Left hindlimb (tissue), 1 donor: ENCODE measurements around the gene WFS1.

ENCODE experiments used
- DNase-seq: peaks from one replicate; pipeline ENCODE4 v3.0.0-alpha.2; 2018

The WFS1 gene

GRCh38 chr4:6262176-6262575 is 7.5 kb upstream of the WFS1 start:
- DNase-seq, result no peak

GRCh38 chr4:6262847-6263487 is 6.7 kb upstream of the WFS1 start:
- no peak for DNase-seq

- no peak for DNase-seq
Observed at GRCh38 chr4:6263526-6264224, 6.0 kb upstream of the WFS1 start.

- no peak for DNase-seq
Observed at GRCh38 chr4:6264225-6264540, 5.5 kb upstream of the WFS1 start.

GRCh38 chr4:6265546-6265945 is 4.1 kb upstream of the WFS1 start:
- DNase-seq, result no peak

- no peak for DNase-seq
Observed at GRCh38 chr4:6267573-6267972, 2.1 kb upstream of the WFS1 start.

- DNase-seq, result no peak
Observed at GRCh38 chr4:6268650-6269615, 717 bp upstream of the WFS1 start.

GRCh38 chr4:6270636-6271121 is 1.0 kb downstream of the WFS1 start:
- no peak for DNase-seq

GRCh38 chr4:6271206-6271605 is 1.6 kb downstream of the WFS1 start:
- DNase-seq, result no peak

GRCh38 chr4:6271701-6272465 is 2.2 kb downstream of the WFS1 start:
- no peak for DNase-seq

- DNase-seq, result no peak
Observed at GRCh38 chr4:6272863-6273660, 3.4 kb downstream of the WFS1 start.

- DNase-seq, result no peak
Observed at GRCh38 chr4:6273661-6273990, 4.0 kb downstream of the WFS1 start.

- DNase-seq, result no peak
Observed at GRCh38 chr4:6275351-6275750, 5.7 kb downstream of the WFS1 start.

GRCh38 chr4:6275898-6276806 is 6.5 kb downstream of the WFS1 start:
- DNase-seq, result peak; percentile 53

GRCh38 chr4:6277139-6277802 is 7.6 kb downstream of the WFS1 start:
- DNase-seq, result no peak

- no peak for DNase-seq
Observed at GRCh38 chr4:6277935-6278800, 8.5 kb downstream of the WFS1 start.

- DNase-seq, result no peak
Observed at GRCh38 chr4:6278801-6279197, 9.1 kb downstream of the WFS1 start.

- no peak for DNase-seq
Observed at GRCh38 chr4:6279582-6280289, 10.1 kb downstream of the WFS1 start.
